ENCODE results near the gene TEDC1.

TEDC1 gene

DNA sequence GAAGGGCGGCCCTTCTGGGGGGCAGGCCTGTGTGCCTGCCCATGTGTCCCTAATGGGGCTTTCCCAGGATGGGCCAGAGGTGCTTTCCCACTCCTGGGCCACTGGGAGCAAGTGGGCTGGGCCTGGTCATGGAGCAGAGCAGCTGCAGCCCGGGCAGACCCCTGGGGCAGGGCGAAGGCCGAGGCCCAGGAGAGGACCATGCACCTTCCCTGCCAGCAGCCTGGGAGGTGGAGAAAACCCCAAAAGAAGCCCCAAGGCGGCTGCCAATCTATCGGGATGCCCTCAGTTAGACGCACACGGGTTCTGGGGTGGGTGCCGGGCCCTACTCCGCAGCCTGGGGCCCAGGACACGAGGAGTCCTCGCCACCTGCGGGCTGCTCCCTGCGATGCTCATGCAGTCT is 32.5 kb upstream of the TEDC1 start:
- DNase-seq (ENCODE audit: low read depth) = no peak
- TF ChIP-seq, protein P1, sequence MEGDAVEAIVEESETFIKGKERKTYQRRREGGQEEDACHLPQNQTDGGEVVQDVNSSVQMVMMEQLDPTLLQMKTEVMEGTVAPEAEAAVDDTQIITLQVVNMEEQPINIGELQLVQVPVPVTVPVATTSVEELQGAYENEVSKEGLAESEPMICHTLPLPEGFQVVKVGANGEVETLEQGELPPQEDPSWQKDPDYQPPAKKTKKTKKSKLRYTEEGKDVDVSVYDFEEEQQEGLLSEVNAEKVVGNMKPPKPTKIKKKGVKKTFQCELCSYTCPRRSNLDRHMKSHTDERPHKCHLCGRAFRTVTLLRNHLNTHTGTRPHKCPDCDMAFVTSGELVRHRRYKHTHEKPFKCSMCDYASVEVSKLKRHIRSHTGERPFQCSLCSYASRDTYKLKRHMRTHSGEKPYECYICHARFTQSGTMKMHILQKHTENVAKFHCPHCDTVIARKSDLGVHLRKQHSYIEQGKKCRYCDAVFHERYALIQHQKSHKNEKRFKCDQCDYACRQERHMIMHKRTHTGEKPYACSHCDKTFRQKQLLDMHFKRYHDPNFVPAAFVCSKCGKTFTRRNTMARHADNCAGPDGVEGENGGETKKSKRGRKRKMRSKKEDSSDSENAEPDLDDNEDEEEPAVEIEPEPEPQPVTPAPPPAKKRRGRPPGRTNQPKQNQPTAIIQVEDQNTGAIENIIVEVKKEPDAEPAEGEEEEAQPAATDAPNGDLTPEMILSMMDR (conservative IDR thresholded peaks at IDR 0.05; ENCODE audit: low read depth, low read length) = no peak
- H3K4me3 ChIP-seq (ENCODE audit: low read length) = no peak overlapping the region

DNA sequence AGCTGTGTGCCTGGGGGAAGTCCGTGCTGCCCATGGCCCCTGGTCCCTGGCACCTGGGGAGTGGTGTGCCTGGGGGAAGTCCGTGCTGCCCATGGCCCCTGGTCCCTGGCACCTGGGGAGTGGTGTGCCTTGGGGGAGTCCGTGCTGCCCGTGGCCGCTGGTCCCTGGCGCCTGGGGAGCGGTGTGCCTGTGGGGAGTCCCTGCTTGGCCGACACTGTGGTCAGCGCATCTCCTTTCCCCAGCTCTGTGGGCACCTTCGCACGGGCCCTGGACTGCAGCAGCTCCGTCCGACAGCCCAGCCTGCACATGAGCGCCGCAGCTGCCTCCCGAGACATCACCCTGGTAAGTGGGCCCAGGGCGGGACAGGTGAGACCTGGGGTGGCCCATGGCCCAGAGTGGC is 30.9 kb upstream of the TEDC1 start:
- TF ChIP-seq, protein P1 (conservative IDR thresholded peaks at IDR 0.05; ENCODE audit: low read depth, low read length) = no peak

DNA sequence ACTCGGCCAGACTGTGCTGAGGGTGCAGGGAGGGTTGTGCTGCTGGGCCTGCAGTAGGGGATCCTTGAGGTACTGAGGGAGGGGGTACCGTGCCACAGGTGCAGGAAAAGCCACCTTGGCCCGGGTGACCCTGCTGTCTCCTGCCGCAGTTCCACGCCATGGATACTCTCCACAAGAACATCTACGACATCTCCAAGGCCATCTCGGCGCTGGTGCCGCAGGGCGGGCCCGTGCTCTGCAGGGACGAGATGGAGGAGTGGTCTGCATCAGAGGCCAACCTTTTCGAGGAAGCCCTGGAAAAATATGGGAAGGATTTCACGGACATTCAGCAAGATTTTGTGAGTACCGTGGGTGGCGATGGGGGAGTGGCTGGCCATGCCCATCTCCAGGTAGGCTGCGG is 30.4 kb upstream of the TEDC1 start:
- TF ChIP-seq, protein P1 (conservative IDR thresholded peaks at IDR 0.05; ENCODE audit: low read depth, low read length) = no peak
- no peak overlapping the region for H3K4me3 ChIP-seq (ENCODE audit: low read length)
- DNase-seq (ENCODE audit: low read depth) = no peak

More for the DNA sequence above, 30.9 kb upstream of the TEDC1 start:
- H3K4me3 ChIP-seq (ENCODE audit: low read length) = no peak overlapping the region
- DNase-seq (ENCODE audit: low read depth) = no peak

DNA sequence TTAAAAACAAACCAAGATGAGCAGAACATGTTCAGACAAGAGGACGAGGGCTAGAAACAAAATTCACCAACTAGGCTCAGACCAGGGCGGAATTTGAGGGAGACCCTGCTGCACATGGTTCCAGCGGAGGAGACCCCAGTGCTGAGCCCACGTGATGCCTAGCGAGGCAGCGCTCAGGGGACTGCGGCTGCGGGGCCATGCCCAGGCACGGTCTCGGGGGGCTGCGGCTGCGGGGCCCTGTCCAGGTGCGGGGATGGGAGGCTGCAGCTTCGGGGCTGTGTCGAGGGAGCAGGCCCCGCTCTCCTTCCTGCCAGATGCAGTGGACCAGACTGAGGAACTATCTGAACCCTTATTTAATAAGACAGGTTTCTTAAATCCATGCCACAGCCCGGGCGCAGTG is 29.1 kb upstream of the TEDC1 start:
- TF ChIP-seq, protein P1 (conservative IDR thresholded peaks at IDR 0.05; ENCODE audit: low read depth, low read length) = no peak
- no peak for DNase-seq (ENCODE audit: low read depth)

DNA sequence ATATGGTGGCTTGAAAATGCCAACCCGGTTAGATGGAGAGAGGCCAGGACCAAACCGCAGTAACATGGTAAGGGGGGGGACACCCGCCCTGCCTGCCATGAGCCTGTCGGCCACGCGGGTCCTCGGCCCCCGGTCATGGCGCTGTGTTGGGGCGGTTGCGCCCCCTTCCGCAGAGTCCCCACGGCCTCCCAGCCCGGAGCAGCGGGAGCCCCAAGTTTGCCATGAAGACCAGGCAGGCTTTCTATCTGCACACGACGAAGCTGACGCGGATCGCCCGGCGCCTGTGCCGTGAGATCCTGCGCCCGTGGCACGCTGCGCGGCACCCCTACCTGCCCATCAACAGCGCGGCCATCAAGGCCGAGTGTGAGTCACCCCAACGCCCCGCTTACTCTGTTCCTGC is 26.5 kb upstream of the TEDC1 start:
- TF ChIP-seq, protein P1 (conservative IDR thresholded peaks at IDR 0.05; ENCODE audit: low read depth, low read length) = no peak
- H3K4me3 ChIP-seq (ENCODE audit: low read length) = no peak overlapping the region
- no peak for DNase-seq (ENCODE audit: low read depth)

More for the DNA sequence above, 29.1 kb upstream of the TEDC1 start:
- no peak overlapping the region for H3K4me3 ChIP-seq (ENCODE audit: low read length)

DNA sequence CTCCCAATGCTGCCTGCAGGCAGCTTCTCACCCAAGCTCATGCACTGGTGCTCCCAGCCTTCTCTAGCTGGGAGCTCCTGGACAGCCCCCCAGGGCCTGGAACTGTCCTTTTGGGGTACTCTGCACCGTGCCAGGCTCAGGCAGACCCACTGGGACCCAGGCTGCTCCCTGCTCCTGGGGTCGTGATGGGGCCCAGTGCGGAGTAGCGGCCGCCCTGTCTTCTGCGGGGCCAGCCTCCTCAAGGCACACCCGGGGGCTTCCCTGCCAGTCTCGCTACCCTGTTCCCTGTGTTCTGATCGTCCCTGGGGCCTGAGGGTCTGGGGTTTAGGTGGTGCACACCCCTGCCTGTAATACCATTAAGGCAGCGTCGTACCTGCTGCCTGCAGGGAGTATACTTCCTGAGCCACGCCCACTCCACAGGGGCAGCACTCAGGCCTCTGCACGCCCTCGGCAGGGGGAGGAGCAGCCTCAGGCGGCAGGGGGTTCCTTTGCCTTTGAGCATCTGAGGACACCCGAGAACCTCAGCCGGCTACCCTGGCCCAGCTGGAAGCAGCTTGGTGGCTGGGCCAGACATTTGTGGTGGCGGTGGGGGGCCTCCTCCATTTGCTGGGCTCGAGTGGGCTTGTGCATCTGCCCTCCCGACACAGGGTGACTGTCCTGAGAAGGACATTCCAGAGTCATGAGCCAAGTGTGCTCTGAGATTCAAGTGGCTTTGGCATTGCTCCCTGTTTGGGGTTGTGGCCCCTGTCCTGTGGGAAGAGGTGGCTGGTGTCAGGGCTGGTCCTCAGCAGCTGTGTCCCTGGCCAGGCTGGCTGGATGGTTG is 25.6 kb upstream of the TEDC1 start:
- TF ChIP-seq, protein P1 (conservative IDR thresholded peaks at IDR 0.05; ENCODE audit: low read depth, low read length) = no peak
- no peak overlapping the region for H3K4me3 ChIP-seq (ENCODE audit: low read length)
- DNase-seq (ENCODE audit: low read depth) = no peak
